ENCODE measurements around the gene CEP162.
A peak's percentile ranks its signal among the peaks of the same experiment; 100 is the strongest.
"Not testable (repeated sequence)": the region's sequence is repeated elsewhere in the genome, so short reads cannot be mapped to it uniquely, and the experiment has no call there.

CEP162 gene

GRCh38 chr6:84227434-84228197 is at the start of gene CEP162:
CEP162 (minus strand) TSS chr6:84227643; CDS start chr6:84226393, 1,250 bp downstream.
- DNase-seq (ENCODE audit: low spot score): peak; percentile 91

GRCh38 chr6:84274856-84275255 is 47.4 kb upstream of the CEP162 start:
- DNase-seq (ENCODE audit: low spot score): no peak

GRCh38 chr6:84273048-84273809 is 45.8 kb upstream of the CEP162 start:
- no peak for DNase-seq (ENCODE audit: low spot score)

- DNase-seq (ENCODE audit: low spot score): no peak
Observed at GRCh38 chr6:84272298-84272697, 44.9 kb upstream of the CEP162 start.

GRCh38 chr6:84271061-84271716 is 43.7 kb upstream of the CEP162 start:
- DNase-seq (ENCODE audit: low spot score): no peak

GRCh38 chr6:84269947-84270733 is 42.7 kb upstream of the CEP162 start:
- no peak for DNase-seq (ENCODE audit: low spot score)

- DNase-seq (ENCODE audit: low spot score): no peak
Observed at GRCh38 chr6:84268781-84269180, 41.3 kb upstream of the CEP162 start.

GRCh38 chr6:84263557-84263956 is 36.1 kb upstream of the CEP162 start:
- DNase-seq (ENCODE audit: low spot score): no peak

GRCh38 chr6:84260926-84261325 is 33.5 kb upstream of the CEP162 start:
- DNase-seq (ENCODE audit: low spot score): no peak

- DNase-seq (ENCODE audit: low spot score): no peak
Observed at GRCh38 chr6:84260196-84260595, 32.8 kb upstream of the CEP162 start.

- no peak for DNase-seq (ENCODE audit: low spot score)
Observed at GRCh38 chr6:84258866-84259265, 31.4 kb upstream of the CEP162 start.

- no peak for DNase-seq (ENCODE audit: low spot score)
Observed at GRCh38 chr6:84258268-84258667, 30.8 kb upstream of the CEP162 start.

- DNase-seq (ENCODE audit: low spot score): no peak
Observed at GRCh38 chr6:84255641-84256040, 28.2 kb upstream of the CEP162 start.

- DNase-seq (ENCODE audit: low spot score): no peak
Observed at GRCh38 chr6:84253380-84253779, 25.9 kb upstream of the CEP162 start.

- no peak for DNase-seq (ENCODE audit: low spot score)
Observed at GRCh38 chr6:84251891-84252539, 24.6 kb upstream of the CEP162 start.

- DNase-seq (ENCODE audit: low spot score): no peak
Observed at GRCh38 chr6:84249724-84250123, 22.3 kb upstream of the CEP162 start.

GRCh38 chr6:84244416-84245081 is 17.1 kb upstream of the CEP162 start:
- not testable (repeated sequence) for DNase-seq (ENCODE audit: low spot score)

- no peak for DNase-seq (ENCODE audit: low spot score)
Observed at GRCh38 chr6:84243240-84243639, 15.8 kb upstream of the CEP162 start.

- DNase-seq (ENCODE audit: low spot score): no peak
Observed at GRCh38 chr6:84242265-84242664, 14.8 kb upstream of the CEP162 start.

GRCh38 chr6:84228198-84228543 is 728 bp upstream of the CEP162 start:
- DNase-seq (ENCODE audit: low spot score): no peak

GRCh38 chr6:84227044-84227433 is 404 bp downstream of the CEP162 start:
- DNase-seq (ENCODE audit: low spot score): peak; percentile 22
